HL-60/S4 treated with phorbol 12-myristate 13-acetate at 8.2 ng/mL for 4 days and 3 days (cell line): ENCODE data around the gene WDR55.
"Not testable (repeated sequence)": the region's sequence is repeated elsewhere in the genome, so short reads cannot be mapped to it uniquely, and the experiment has no call there.

Experiments used
- in situ Hi-C: fragments of 300-500 bp; cut with MboI; formaldehyde crosslinking; loops from 2 replicates; pipeline ENCODE4 v1.15.0; 2022; ENCODE audit warnings: low sequenced_read_pairs

The WDR55 gene

DNA sequence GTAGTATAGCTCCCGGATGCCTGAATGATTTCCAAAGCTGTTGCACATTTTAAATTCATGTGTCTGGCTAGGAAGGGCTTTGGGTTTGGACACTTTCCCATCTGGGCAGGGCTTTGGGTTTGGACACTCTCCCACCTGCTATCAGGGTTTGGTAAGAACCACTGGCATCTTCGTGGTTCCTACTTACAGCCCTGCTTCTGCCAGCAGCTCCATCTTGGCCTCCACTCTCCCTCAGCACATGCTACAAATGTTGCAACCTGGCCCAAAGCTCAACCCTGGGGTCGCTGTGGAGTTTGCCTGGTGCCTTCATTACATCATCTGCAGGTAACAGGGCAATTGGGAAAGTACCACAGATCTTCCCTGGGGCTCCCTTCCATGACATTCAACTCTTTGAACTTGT, 22.0 kb upstream of the WDR55 start:
- in situ Hi-C loops: no loop called here

GRCh38 chr5:140647042-140647419, 17.7 kb upstream of the WDR55 start:
- in situ Hi-C loops: no loop called here

DNA sequence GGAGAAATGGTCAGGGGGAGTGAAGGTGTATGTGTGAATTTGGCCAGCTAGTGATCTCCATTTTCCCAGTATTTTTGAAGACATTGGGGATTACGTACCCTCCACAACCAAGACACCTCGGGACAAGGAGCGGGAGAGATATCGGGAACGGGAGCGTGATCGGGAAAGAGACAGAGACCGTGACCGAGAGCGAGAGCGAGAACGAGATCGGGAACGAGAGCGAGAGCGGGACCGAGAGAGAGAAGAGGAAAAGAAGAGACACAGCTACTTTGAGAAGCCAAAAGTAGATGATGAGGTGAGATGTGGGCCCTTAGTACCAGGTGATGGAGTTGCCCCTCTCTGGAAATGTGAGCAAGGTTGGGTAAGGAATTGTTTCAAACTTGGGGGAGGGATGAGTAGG, 5.8 kb upstream of the WDR55 start:
- in situ Hi-C loops: no loop called here

- in situ Hi-C loops: not testable (repeated sequence)
Observed at GRCh38 chr5:140660371-140660770, 4.3 kb upstream of the WDR55 start.

- in situ Hi-C loops: no loop called here
Observed at GRCh38 chr5:140664030-140664358, 710 bp upstream of the WDR55 start.

GRCh38 chr5:140671035-140671434, 6.3 kb downstream of the WDR55 start:
- in situ Hi-C loops: not testable (repeated sequence)

DNA sequence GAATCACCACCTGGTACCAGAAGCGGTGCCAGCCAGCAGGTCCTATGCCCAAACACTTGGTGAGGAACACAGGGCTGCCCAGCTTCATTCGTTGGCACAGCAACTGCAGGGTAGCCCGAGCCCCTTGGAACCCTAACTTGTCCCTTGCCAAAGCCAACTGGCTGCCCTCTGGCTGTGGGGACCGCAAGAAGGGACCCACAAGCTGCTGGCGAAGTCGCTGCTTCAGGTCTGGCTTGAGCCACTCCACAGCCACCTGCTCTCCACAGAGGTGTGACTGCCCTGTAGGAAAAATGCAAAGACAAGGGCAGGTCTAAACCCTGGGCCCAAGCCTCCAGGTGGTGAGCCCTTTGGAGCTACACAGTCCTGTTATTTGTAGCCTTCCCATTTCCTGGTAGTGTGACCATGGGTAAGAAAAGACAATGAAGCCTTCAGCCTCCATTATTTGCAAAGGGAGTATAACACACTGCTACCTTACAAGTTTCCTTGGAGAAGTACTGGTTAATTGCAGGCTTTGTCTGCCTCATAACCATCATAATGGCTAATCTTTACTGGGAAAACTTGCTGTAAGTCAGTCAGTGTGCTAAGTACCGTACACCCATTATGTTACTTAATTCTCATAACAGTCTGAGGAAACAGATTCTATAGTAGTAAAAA, 6.9 kb downstream of the WDR55 start:
- in situ Hi-C loops: no loop called here

DNA sequence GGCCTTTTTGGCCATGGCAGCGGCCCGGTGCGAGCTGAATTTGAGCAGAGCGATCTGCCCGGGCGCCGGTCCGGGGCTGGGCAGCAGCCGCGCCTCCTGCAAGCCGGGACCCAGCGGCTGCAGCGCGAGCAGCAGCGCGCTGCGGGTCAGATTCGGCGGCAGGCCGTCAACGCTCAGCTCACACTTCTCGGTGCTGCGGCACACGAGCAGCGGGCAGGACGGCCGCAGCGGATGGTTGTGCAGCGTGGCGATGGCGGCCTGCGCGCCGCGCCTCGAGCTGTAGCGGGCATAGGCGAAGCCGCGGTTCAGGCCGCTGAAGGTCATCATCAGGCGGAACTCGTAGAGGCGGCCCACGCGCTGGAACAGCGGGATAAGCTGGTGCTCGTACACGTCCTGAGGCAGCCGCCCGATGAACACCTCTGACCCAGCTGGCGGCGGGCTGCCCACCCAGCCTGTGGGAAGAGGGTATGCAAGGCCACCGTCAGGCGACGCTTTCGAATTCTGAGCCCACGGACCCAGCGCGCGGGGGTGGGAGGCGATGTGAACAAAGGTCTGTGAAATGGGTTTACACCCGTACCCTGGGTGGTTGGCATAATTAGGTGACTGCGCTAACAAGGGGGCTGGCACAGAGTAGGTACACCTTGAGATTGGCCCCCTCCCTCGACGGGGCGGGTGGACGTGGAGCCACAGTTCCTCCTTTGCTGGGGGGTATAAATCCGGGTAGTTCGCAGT, 7.9 kb downstream of the WDR55 start:
- in situ Hi-C loops: no loop called here

GRCh38 chr5:140673187-140673976, 8.7 kb downstream of the WDR55 start, which contains the start of gene DND1:
TSS of gene DND1 (minus strand) at chr5:140673576. CDS start at chr5:140673542, 34 bp downstream.
- in situ Hi-C loops: no loop called here

DNA sequence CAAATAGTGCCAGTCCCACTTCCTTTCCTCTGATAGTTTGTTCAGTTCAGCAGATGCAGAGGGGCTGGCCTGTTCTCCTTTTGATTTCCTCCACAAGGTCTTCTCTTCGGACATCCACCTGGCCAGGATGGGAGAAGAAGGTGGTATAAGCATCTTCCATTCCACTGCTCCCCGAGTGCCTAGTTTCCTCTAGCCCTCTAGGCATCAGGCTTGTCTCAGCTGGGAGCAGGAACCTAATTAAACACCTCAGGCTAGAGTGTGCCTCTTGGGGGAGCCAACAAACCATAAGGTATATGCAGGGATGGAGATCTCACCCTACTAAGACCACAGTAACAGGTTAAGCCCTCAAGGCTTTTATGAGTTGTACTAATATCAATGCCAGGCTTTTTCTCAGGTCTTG, 9.5 kb downstream of the WDR55 start:
- in situ Hi-C loops: no loop called here

DNA sequence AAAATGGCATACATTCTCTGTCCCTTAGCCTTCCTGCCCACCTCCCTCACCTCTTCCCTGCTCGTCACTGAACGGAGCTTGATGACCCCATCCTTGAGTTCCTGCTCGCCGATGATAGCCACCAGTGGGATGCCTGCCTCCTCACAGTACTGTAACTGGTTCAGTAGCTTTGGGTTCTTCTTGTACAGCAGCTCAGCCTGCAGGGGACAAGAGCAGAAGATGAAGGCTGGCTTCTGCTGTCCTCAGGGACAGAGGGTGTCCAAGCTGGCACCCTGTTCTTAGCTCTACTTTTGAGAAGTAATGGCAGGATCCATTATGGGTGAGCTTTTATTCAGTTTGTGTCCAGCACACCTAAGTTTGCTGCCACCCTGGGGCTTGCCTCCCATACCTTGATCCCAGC, 9.9 kb downstream of the WDR55 start:
- in situ Hi-C loops: no loop called here

DNA sequence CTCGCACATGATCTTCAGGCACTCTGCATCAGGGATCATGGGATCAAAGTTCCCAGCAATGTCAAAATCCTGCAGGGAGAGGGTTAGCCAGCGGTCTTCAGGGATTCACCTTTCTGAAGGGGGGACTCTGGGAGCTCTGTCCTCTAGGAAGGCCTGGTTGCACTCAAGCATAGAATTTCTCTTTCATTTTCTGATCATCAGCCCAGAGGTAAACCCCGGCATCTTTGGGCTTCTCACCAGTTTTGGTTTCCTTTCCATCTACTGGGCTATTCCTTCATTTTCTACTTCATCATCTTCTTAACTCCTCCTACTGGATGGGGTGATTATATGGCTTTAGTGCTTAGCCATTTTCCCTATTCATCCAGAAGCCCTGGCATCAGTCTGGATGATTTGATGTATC, 13.2 kb downstream of the WDR55 start:
- in situ Hi-C loops: no loop called here

GRCh38 chr5:140678993-140679392, 14.3 kb downstream of the WDR55 start:
- in situ Hi-C loops: no loop called here

GRCh38 chr5:140690376-140690932, 25.8 kb downstream of the WDR55 start:
- in situ Hi-C loops: no loop called here

- in situ Hi-C loops: no loop called here
Observed at GRCh38 chr5:140690941-140691924, 26.5 kb downstream of the WDR55 start, which contains the start of the genes HARS1 and HARS2. TSS of gene HARS1 (minus strand) at chr5:140691370. CDS start at chr5:140691304, 66 bp downstream. TSS of gene HARS2 (plus strand) at chr5:140691455. CDS start at chr5:140691649, 194 bp downstream.

- in situ Hi-C loops: no loop called here
Observed at GRCh38 chr5:140694276-140694675, 29.6 kb downstream of the WDR55 start.

GRCh38 chr5:140696891-140697492, 32.3 kb downstream of the WDR55 start:
- in situ Hi-C loops: no loop called here

GRCh38 chr5:140700177-140701144, 35.8 kb downstream of the WDR55 start, which contains the start of gene ZMAT2:
TSS of gene ZMAT2 (plus strand) at chr5:140700447. CDS start at chr5:140700461, 14 bp downstream.
- in situ Hi-C loops: loop anchor here (25.0 kb wide), 2 partner anchors 338 to 463 kb away; partner anchors contain the start of gene SLC4A9
